ENCODE data around the gene NFKBIE. TPM values are rescaled to one million over a fixed set of nuclear protein-coding genes. Genes with fewer than 3 reads are reported as not detected.
A peak's percentile ranks its signal among the peaks of the same experiment; 100 is the strongest.

The NFKBIE gene
- polyA plus RNA-seq, 1 donor (not counting 4 experiments of a cell fraction or from before 2014, with no cell fraction given): 7.3 TPM

GRCh38 chr6:44257025-44257752 lies 8.2 kb downstream of the NFKBIE start, which contains the start of gene SLC35B2:
Gene SLC35B2 (minus strand): TSS chr6:44257528. CDS start chr6:44257410, 118 bp downstream.
- peaks cover 19% of the 10 kb centered on the region for H3K4me1 ChIP-seq (ENCODE audit: control insufficient read depth, extremely low read depth, insufficient read depth, low read length)
- TF ChIP-seq EZH2 (IDR thresholded peaks at IDR 0.05; ENCODE audit: low read length): no peak
- TF ChIP-seq CTCF (optimal IDR thresholded peaks at IDR 0.05 in 1 of 3, IDR thresholded peaks at IDR 0.05 in 1 of 3, conservative IDR thresholded peaks at IDR 0.05 in 1 of 3; ENCODE audit: extremely low read depth in 1 of 3, insufficient read depth in 2 of 3, low read length in 3 of 3): peak in 2 of 3 experiments; percentile 48 to 79
- peak within 1 kb of the TSS; percentile 98 for H3K4me2 ChIP-seq (ENCODE audit: control insufficient read depth, extremely low read depth, insufficient read depth, low read depth, low read length)
- peak within 1 kb of the TSS; percentile 81 to 94 (median 90) for H3K4me3 ChIP-seq (ENCODE audit: control insufficient read depth in 2 of 3, extremely low read depth in 1 of 3, insufficient read depth in 2 of 3, low read depth in 1 of 3, low read length in 3 of 3)
- peaks cover 2% of the 10 kb centered on the region for H3K9me1 ChIP-seq (ENCODE audit: control insufficient read depth, extremely low read depth, insufficient read depth, low read length)
- H3K9me3 ChIP-seq (ENCODE audit: control insufficient read depth, low read depth, low read length): no peaks in the 10 kb centered on the region
- H4K20me1 ChIP-seq (ENCODE audit: control insufficient read depth, extremely low read depth, insufficient read depth, low read length): peaks cover 41% of the 10 kb centered on the region
- peaks cover 35 to 48% of the 10 kb centered on the region in 2 experiments for H3K36me3 ChIP-seq (ENCODE audit: control insufficient read depth in 2 of 2, extremely low read depth in 1 of 2, insufficient read depth in 2 of 2, low read length in 2 of 2)
- H3K9ac ChIP-seq (ENCODE audit: control insufficient read depth, extremely low read depth, insufficient read depth, low read length): peak within 1 kb of the TSS; percentile 92
- H3K79me2 ChIP-seq (ENCODE audit: control insufficient read depth, insufficient read depth, low read length): peaks cover 29% of the 10 kb centered on the region
- DNase-seq (ENCODE audit: low read depth, low spot score) (no peak), FAIRE-seq (no peak)
- no peaks in the 10 kb centered on the region for H3K27me3 ChIP-seq (ENCODE audit: control insufficient read depth, extremely low read depth, insufficient read depth, low read length)
- dilution Hi-C loops (cut with MboI; ENCODE audit: extremely low pct_ligation_motif_present, low sequenced_read_pairs): no loop called here
- H2AFZ ChIP-seq (ENCODE audit: control insufficient read depth, low read length): peak within 1 kb of the TSS; percentile 44
- peak within 1 kb of the TSS; percentile 73 for H3K27ac ChIP-seq (ENCODE audit: control insufficient read depth, insufficient read depth, low read length)

GRCh38 chr6:44256775-44257024 lies 8.7 kb downstream of the NFKBIE start:
- dilution Hi-C loops (cut with MboI; ENCODE audit: extremely low pct_ligation_motif_present, low sequenced_read_pairs): no loop called here
- H3K9me1 ChIP-seq (ENCODE audit: control insufficient read depth, extremely low read depth, insufficient read depth, low read length): peaks cover 2% of the 10 kb centered on the region
- DNase-seq (ENCODE audit: low read depth, low spot score) (no peak), FAIRE-seq (no peak)
- peaks cover 46% of the 10 kb centered on the region for H4K20me1 ChIP-seq (ENCODE audit: control insufficient read depth, extremely low read depth, insufficient read depth, low read length)
- H3K27me3 ChIP-seq (ENCODE audit: control insufficient read depth, extremely low read depth, insufficient read depth, low read length): no peaks in the 10 kb centered on the region
- peak overlapping the region; percentile 3 for H2AFZ ChIP-seq (ENCODE audit: control insufficient read depth, low read length)
- no peaks in the 10 kb centered on the region for H3K9me3 ChIP-seq (ENCODE audit: control insufficient read depth, low read depth, low read length)
- TF ChIP-seq CTCF (optimal IDR thresholded peaks at IDR 0.05 in 1 of 3, IDR thresholded peaks at IDR 0.05 in 1 of 3, conservative IDR thresholded peaks at IDR 0.05 in 1 of 3; ENCODE audit: extremely low read depth in 1 of 3, insufficient read depth in 2 of 3, low read length in 3 of 3) (no peak), EZH2 (IDR thresholded peaks at IDR 0.05; ENCODE audit: low read length) (no peak)
- H3K4me2 ChIP-seq (ENCODE audit: control insufficient read depth, extremely low read depth, insufficient read depth, low read depth, low read length): peak overlapping the region; percentile 98
- H3K4me1 ChIP-seq (ENCODE audit: control insufficient read depth, extremely low read depth, insufficient read depth, low read length): peaks cover 18% of the 10 kb centered on the region
- peak overlapping the region; percentile 81 to 94 (median 90) for H3K4me3 ChIP-seq (ENCODE audit: control insufficient read depth in 2 of 3, extremely low read depth in 1 of 3, insufficient read depth in 2 of 3, low read depth in 1 of 3, low read length in 3 of 3)
- H3K9ac ChIP-seq (ENCODE audit: control insufficient read depth, extremely low read depth, insufficient read depth, low read length): peak overlapping the region; percentile 92
- peaks cover 32% of the 10 kb centered on the region for H3K79me2 ChIP-seq (ENCODE audit: control insufficient read depth, insufficient read depth, low read length)
- H3K27ac ChIP-seq (ENCODE audit: control insufficient read depth, insufficient read depth, low read length): peak overlapping the region; percentile 73
- H3K36me3 ChIP-seq (ENCODE audit: control insufficient read depth in 2 of 2, extremely low read depth in 1 of 2, insufficient read depth in 2 of 2, low read length in 2 of 2): peaks cover 40 to 51% of the 10 kb centered on the region in 2 experiments
